Uterus (tissue), 4 donors: Measurements from ENCODE around the gene DMRTC2. TPM values are rescaled to one million over a fixed set of nuclear protein-coding genes. Genes with fewer than 3 reads are reported as not detected.

Experiments used
- DNase-seq, 2 donors: peaks; one replicate each; pipeline ENCODE4 v3.0.0-alpha.2; 2019 to 2020
- H3K27ac ChIP-seq, 2 donors: fragments of 200-600 bp; sonication (generic); 1 replicate in 1 of 2; 2 replicates in 1 of 2; pipeline ENCODE4 v1.5.1; 2016 to 2018
- H3K27me3 ChIP-seq, 2 donors: fragments of 200-600 bp; sonication (generic); one replicate each; pipeline ENCODE4 v1.5.1; 2018 to 2019; ENCODE audit warnings: control low read depth in 1 of 2
- H3K36me3 ChIP-seq, 2 donors: fragments of 200-600 bp; sonication (generic); one replicate each; pipeline ENCODE4 v1.5.1; 2019; ENCODE audit warnings: control low read depth in 1 of 2
- H3K4me1 ChIP-seq, 2 donors: fragments of 200-600 bp; sonication (generic); one replicate each; pipeline ENCODE4 v1.5.1; 2018 to 2019; ENCODE audit warnings: control low read depth in 1 of 2
- H3K4me3 ChIP-seq, 2 donors: fragments of 200-600 bp; sonication (generic); 1 replicate in 1 of 2; 2 replicates in 1 of 2; pipeline ENCODE4 v1.5.1; 2018 to 2019; ENCODE audit warnings: mild to moderate bottlenecking in 1 of 2
- H3K9me3 ChIP-seq, 2 donors: fragments of 200-600 bp; sonication (generic); one replicate each; pipeline ENCODE4 v1.5.1; 2019; ENCODE audit warnings: control low read depth in 1 of 2
- CTCF ChIP-seq, 4 experiments: fragments of 200-600 bp in 2 of 4; fragments of 450-650 bp in 2 of 4; sonication (generic) in 2 of 4; IDR thresholded peaks; one replicate each; pipeline ENCODE4 v1.5.1; 2016 to 2019; ENCODE audit warnings: antibody characterized with exemption in 4 of 4, mild to moderate bottlenecking in 2 of 4, moderate library complexity in 1 of 4
- POLR2A ChIP-seq, 2 donors: fragments of 450-650 bp; IDR thresholded peaks; one replicate each; pipeline ENCODE4 v1.6.1; 2016; ENCODE audit warnings: antibody characterized with exemption in 2 of 2, mild to moderate bottlenecking in 1 of 2, moderate library complexity in 1 of 2
- intact Hi-C: fragments of 100-400 bp; cut with DNase I; formaldehyde crosslinking; loops from one replicate; pipeline ENCODE4 v1.15.1; 2023; ENCODE audit warnings: low total_unique reads
- total RNA-seq, 4 donors: library from RNA; depleted of rRNA in 3 of 4; stranded (reverse); fragments of >200 nt in 3 of 4; gene quantifications; one replicate each; pipeline versions ENCODE4 v1.1.0 to v1.2.4, GENCODE V29; 2014 to 2023
- donor health status: DM: yes; HTN: yes; CAD: no.

DMRTC2 gene
- total RNA-seq, 4 donors from 2014 or later = 0.14 TPM; not detected in 3

- Histone ChIP-seq H3K4me1 (no peaks in the 10 kb centered on the region), H3K36me3 (no peaks in the 10 kb centered on the region), H3K9me3 (no peaks in the 10 kb centered on the region), H3K27ac (no peak overlapping the region), H3K4me3 (no peak overlapping the region), H3K27me3 (no peaks in the 10 kb centered on the region)
- intact Hi-C loops = no loop called here
- no peak for DNase-seq
- TF ChIP-seq CTCF (IDR thresholded peaks at IDR 0.05) (no peak), POLR2A (IDR thresholded peaks at IDR 0.05) (no peak)
Observed at GRCh38 chr19:41801792-41802211, 43.0 kb upstream of the DMRTC2 start.

DNA sequence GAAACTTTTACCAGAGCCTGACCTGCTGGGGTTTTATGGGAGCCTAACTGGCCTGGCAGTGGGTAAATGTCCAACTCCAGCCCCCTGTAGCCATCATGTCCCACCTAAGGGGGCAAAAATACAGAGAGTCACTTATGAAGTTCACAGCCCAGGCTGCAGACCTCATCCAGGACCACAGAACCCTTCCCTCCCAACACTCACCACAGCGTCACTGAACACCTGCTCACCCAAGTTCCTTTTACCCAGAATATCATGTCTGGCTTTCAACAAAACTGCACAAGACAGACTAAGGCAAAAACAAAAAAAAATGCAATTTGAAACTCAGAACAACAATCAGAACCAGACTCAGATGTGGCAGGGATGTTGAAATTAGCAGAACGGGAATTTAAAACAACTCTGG, 42.1 kb upstream of the DMRTC2 start:
- Histone ChIP-seq H3K27me3 (no peaks in the 10 kb centered on the region), H3K9me3 (no peaks in the 10 kb centered on the region), H3K4me1 (no peaks in the 10 kb centered on the region), H3K27ac (no peak overlapping the region), H3K4me3 (no peak overlapping the region), H3K36me3 (no peaks in the 10 kb centered on the region)
- TF ChIP-seq POLR2A (IDR thresholded peaks at IDR 0.05) = no peak
- no peak for TF ChIP-seq CTCF (IDR thresholded peaks at IDR 0.05)
- intact Hi-C loops = no loop called here
- DNase-seq = no peak

GRCh38 chr19:41804336-41804735, 40.5 kb upstream of the DMRTC2 start:
- no peaks in the 10 kb centered on the region for H3K9me3 ChIP-seq
- H3K27ac ChIP-seq = no peak overlapping the region
- H3K4me3 ChIP-seq = no peak overlapping the region
- intact Hi-C loops = no loop called here
- TF ChIP-seq CTCF (IDR thresholded peaks at IDR 0.05) (no peak), POLR2A (IDR thresholded peaks at IDR 0.05) (no peak)
- H3K4me1 ChIP-seq = no peaks in the 10 kb centered on the region
- no peak for DNase-seq
- no peaks in the 10 kb centered on the region for H3K36me3 ChIP-seq
- no peaks in the 10 kb centered on the region for H3K27me3 ChIP-seq

GRCh38 chr19:41807176-41807575, 37.7 kb upstream of the DMRTC2 start:
- H3K36me3 ChIP-seq = no peaks in the 10 kb centered on the region
- no peaks in the 10 kb centered on the region for H3K27me3 ChIP-seq
- intact Hi-C loops = no loop called here
- DNase-seq = no peak
- no peaks in the 10 kb centered on the region for H3K4me1 ChIP-seq
- no peak overlapping the region for H3K27ac ChIP-seq
- no peaks in the 10 kb centered on the region for H3K9me3 ChIP-seq
- H3K4me3 ChIP-seq = no peak overlapping the region
- TF ChIP-seq CTCF (IDR thresholded peaks at IDR 0.05) = no peak
- no peak for TF ChIP-seq POLR2A (IDR thresholded peaks at IDR 0.05)

- Histone ChIP-seq H3K27ac (no peak overlapping the region), H3K4me1 (no peaks in the 10 kb centered on the region), H3K36me3 (no peaks in the 10 kb centered on the region), H3K4me3 (no peak overlapping the region), H3K27me3 (no peaks in the 10 kb centered on the region), H3K9me3 (no peaks in the 10 kb centered on the region)
- intact Hi-C loops = no loop called here
- no peak for DNase-seq
- TF ChIP-seq CTCF (IDR thresholded peaks at IDR 0.05) (no peak), POLR2A (IDR thresholded peaks at IDR 0.05) (no peak)
Observed at GRCh38 chr19:41808663-41809566, 35.9 kb upstream of the DMRTC2 start.
